Vagina (tissue), 2 donors: Measurements from ENCODE around the gene PRR9.

Source experiments
- CTCF ChIP-seq, 3 experiments: fragments of 450-650 bp in 2 of 3; fragments of 200-600 bp in 1 of 3; sonication (generic) in 1 of 3; IDR thresholded peaks; one replicate each; pipeline ENCODE4 v1.5.1; 2017 to 2019; ENCODE audit warnings: antibody characterized with exemption in 3 of 3, mild to moderate bottlenecking in 2 of 3, moderate library complexity in 2 of 3
- POLR2A ChIP-seq, 2 donors: fragments of 450-650 bp; IDR thresholded peaks; one replicate each; pipeline ENCODE4 v1.6.1; 2017; ENCODE audit warnings: antibody characterized with exemption in 2 of 2, mild to moderate bottlenecking in 2 of 2, moderate library complexity in 2 of 2
- POLR2AphosphoS5 ChIP-seq, 2 donors: sonication (generic); formaldehyde crosslinking; IDR thresholded peaks; one replicate each; pipeline ENCODE4 v1.9.0; 2017; ENCODE audit warnings: antibody characterized with exemption in 2 of 2, mild to moderate bottlenecking in 2 of 2, low read depth in 1 of 2; ENCODE audit not compliant: insufficient read depth in 1 of 2

DNA sequence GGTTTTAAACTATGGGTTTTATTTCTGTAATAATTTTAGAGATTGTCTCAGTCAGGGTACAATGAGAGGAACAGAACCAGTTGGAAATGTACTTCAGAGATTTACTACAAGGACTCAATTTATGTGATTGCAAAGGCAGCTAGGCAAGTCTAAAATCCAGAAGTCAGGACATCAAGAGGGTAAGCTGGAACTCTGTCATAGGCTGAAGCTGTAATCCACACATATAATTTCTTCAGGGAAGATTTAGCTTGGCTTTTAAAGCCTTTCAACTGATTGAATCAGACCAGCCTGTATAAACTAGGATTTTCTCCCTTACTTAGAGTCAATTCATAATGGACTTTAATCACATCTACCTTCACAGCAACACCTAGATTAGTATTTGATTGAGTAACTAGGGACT lies 38.5 kb upstream of the PRR9 start:
- no peak for TF ChIP-seq CTCF (IDR thresholded peaks at IDR 0.05)
- no peak for TF ChIP-seq POLR2A (IDR thresholded peaks at IDR 0.05)
- no peak for TF ChIP-seq POLR2AphosphoS5 (IDR thresholded peaks at IDR 0.05; ENCODE audit: insufficient read depth in 1 of 2, low read depth in 1 of 2)
